NCI-H748 (cell line): ENCODE data around the gene DDO.

Source experiments
- DNase-seq: peaks from one replicate; lab custom pipeline; 2025; ENCODE audit not compliant: unreplicated experiment; lab: John Stamatoyannopoulos, UW

The DDO gene

GRCh38 chr6:110421749-110422443 is 6.5 kb upstream of the DDO start:
- no peak for DNase-seq

GRCh38 chr6:110419028-110419739 is 3.8 kb upstream of the DDO start:
- no peak for DNase-seq

DNA sequence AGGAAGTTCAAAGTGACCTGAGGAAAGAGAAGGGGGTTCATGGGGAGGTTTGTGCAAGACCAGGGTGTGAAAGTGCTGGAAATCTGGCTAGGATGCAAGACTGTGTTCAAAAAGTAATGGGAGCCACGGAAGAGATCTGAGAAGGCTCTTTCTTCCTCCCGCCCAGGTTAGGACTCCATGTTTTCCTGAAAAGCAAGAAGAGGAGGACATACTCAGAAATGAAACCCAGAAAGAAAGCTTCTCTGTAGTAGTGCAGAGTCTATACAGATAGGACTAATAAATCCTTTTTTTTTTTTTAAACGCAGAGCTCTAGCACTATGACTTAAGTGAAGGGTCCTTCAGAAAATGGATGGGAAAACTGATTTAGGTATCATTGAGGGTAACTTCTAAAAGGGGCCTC is 3.2 kb upstream of the DDO start:
- DNase-seq: no peak

DNA sequence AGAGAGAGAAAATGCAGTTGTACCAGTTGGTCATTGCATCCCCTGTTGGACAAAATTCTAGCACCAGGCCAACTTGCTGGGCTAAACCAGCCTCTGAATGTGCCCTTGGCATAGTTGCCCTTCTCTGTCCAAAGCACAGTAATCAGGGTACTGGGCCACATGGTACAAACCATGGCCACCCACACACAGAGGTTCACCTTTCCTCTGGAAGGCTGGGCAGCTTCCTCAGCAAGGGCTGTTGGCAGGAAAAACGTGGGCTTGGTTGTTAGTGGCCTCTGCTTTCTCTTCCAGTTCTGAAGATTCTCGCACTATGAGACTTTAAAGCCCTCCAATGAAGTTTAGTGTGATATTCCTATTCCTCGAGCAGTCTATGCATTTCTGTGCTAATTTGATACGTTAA is 706 bp downstream of the DDO start:
- DNase-seq: no peak

DNA sequence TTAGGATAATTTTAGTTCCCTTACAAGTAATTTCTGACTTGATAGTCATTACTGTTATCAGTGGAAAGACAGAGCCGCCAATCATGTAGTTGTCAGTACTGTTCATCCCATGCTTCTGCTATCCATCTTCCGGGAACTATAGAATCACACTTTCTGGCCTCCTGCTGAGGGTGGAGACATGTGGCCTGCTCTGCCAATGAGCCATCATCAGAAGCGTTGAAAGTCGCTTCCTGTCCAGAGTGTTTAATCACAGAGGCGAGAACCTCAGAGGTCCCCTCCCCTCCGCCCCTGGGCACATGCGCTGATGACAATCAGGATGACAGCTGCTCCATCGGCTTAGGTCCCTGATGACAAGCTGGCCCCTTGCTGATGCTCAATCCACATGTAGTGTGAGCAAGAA is 3.0 kb downstream of the DDO start:
- no peak for DNase-seq

GRCh38 chr6:110410511-110410910 is 4.9 kb downstream of the DDO start:
- DNase-seq: no peak

GRCh38 chr6:110409794-110410193 is 5.6 kb downstream of the DDO start:
- no peak for DNase-seq

DNA sequence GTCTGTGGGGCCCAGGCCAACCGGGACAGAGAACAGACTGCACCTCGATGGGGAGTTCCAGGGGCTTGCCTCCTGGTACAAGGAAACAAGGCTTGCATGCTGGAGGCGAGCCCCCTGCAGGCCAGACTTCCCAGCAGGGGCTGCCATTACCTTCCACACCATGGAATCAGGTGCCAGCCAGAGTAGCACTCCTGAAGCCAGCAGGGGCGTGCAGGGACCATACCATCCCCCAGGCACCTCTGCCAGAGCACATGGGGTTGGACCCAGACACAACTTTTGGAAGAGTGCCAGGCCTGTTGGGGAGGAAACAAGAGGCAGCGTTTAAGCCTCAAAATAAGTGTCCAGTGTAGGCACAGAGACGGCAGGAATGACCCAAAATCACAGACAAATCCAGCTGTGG is 6.5 kb downstream of the DDO start:
- peak; percentile 23 for DNase-seq

GRCh38 chr6:110404607-110405006 is 10.8 kb downstream of the DDO start:
- DNase-seq: no peak

DNA sequence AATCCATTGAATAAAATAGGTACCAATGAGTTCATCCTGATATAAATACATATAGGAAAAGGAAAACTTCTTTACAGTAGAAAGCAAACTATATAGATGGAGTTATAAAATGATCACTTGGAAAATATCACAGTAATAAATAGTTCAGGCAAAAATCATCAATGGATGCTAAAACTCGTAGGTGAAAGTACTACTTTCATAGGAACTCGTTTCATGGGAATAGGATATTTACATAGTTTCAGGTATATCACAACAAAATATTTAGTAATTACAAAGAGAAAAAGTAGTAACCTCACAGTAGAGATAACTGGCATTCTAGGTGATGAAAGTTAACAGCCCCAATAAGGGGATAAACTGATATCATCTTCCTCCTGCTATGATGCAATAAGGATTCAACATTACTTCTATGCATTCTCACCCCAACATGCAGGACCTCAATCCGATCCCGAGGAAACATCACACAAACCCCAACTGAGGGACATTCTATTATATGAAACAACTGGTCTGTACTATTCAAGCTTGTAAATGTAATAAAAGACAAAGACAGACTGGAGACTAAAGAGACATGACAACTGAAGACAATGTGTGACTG is 13.7 kb downstream of the DDO start:
- DNase-seq: peak; percentile 24

GRCh38 chr6:110400208-110400607 is 15.2 kb downstream of the DDO start:
- DNase-seq: no peak

DNA sequence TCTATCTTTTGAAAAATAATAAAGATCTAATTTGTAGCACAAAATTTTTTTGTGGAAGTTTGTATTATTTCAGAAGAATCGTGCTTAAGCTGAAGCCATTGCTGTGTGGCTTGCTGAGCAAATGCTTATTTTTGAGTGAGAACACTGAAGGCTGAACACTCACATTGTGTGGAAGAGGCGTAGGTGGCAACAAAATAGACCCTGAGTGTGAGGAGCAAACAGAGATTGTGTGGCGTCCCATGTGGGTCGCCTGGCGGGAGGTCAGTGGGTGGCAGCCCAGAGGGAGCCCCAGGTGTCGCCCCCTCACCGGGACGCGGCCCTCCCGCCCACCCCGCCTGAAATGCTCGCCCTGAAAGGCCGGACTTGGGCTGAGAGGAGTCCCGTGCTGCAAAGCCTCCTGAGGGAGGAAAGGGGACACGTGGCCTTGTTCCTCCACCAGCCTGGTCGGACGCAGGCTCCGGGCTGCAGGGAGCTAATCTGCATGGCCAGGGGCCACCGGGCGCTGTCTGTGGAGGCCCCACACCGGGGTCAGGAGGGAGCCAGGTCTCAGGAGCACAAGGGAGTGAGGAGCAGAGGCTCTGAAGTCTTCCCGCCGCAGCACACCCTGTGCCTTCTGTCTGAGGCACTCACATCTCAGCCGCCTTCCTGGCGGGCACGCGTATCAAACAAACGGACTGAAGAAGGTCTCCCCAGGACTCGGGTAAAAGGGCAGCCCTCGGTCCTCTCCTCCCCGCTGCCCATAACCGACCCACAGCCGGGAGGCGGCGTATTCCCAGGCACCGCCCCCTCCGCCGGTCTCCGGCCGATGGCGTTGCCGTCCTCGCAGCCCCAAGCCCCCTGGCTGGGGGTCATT is 15.9 kb downstream of the DDO start:
- no peak for DNase-seq

GRCh38 chr6:110398778-110399177 is 16.6 kb downstream of the DDO start:
- DNase-seq: no peak

GRCh38 chr6:110395221-110395620 is 20.2 kb downstream of the DDO start:
- no peak for DNase-seq

DNA sequence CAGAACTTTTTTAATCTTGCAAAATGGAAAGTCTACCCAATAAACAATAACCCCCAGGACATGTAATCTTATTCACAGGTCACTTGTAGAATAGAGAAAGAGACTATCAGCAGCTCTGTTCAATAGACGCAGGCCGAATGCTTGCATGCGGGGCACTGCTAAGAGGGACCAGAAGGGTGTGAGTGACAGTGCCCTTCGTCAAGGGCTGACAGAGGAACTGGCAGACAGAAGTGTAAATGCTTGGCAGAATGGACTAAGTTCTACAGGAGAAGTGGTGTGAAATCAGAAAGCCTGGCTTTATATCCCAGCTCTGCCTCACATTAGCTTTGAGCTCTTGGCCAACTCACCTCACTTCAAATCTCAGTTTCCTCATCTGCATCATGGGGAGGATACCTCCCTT is 21.0 kb downstream of the DDO start:
- no peak for DNase-seq

DNA sequence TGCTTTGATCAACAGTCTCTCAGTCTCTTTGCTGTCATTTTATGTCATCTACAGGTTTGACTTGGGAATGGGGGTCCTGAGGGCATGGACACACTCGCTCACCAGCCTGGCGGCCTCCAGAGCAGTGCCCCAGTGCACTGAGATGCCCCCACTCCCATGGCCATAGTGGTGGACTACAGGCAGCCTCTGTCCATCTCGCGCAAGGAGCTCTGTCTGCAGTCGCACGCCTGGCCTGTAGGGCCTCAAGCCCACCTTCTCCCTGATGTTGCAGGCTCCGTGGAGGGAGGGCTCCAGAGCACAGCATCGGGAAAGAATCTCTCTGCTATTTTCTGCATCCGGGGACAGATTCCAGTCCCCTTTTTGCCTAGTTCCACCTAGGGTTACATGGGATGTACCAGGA is 22.6 kb downstream of the DDO start:
- DNase-seq: no peak

- DNase-seq: no peak
Observed at GRCh38 chr6:110390404-110390803, 25.0 kb downstream of the DDO start.

DNA sequence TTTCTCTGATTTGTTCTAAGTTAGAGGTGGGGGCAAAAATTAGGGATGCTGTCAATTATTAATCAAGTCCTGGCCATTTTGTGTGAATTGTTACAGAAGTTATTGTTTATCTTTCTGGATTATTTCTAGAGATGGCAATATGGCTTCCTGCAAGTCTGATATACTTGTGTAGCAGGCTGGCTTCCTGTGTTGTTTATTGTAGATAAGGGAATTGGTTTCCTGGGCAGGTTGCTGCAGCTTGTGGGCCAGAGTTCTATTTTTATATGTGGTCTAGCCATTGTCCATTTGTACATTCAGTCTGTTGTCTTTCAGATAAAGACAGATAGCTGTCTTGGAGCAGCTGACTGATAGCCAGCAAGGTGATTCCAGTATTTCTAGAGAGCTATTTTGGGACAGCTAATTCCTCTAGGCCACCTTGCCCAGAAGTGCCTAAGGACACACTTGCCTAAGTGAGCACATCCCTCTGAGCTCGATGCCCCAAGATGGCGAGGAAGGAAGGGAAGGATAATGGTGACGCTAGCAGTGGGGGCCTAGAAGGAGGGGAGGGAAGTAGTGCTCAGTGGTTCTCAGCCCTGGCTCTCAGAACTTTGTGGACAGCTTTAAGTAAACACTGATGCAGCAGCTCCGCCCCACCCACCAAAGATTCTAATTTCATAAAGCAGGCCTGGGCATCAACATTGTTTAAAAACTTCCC is 25.5 kb downstream of the DDO start:
- no peak for DNase-seq

- no peak for DNase-seq
Observed at GRCh38 chr6:110387986-110388385, 27.4 kb downstream of the DDO start.

GRCh38 chr6:110385458-110385863 is 29.9 kb downstream of the DDO start:
- DNase-seq: no peak

- DNase-seq: no peak
Observed at GRCh38 chr6:110378552-110378951, 36.8 kb downstream of the DDO start.
